PFSK-1 (cell line): Measurements from ENCODE around the gene OR5K1.
A peak's percentile ranks its signal among the peaks of the same experiment; 100 is the strongest.

Experiments
- FOXP2 ChIP-seq: optimal IDR thresholded peaks from 2 replicates; pipeline ENCODE3; 2011; ENCODE audit warnings: borderline replicate concordance, control low read depth, inconsistent platforms; ENCODE audit not compliant: insufficient read depth; ENCODE audit errors: extremely low read length, extremely low read depth
- POLR2AphosphoS5 ChIP-seq: IDR thresholded peaks from 2 replicates; pipeline ENCODE4 v1.6.1; 2012; ENCODE audit warnings: low read depth, mild to moderate bottlenecking, control low read depth, low read length, moderate library complexity
- REST ChIP-seq, 2 experiments: IDR thresholded peaks; 2 replicates each; pipeline versions ENCODE4 v1.6.1 to v1.8.0; 2011 to 2012; ENCODE audit warnings: low read depth in 2 of 2, low read length in 2 of 2, control low read depth in 1 of 2, inconsistent platforms in 1 of 2, mild to moderate bottlenecking in 1 of 2, moderate library complexity in 1 of 2; ENCODE audit not compliant: insufficient read depth in 1 of 2
- SIN3A ChIP-seq: IDR thresholded peaks from 2 replicates; pipeline ENCODE4 v1.6.1; 2012; ENCODE audit warnings: mild to moderate bottlenecking, low read length, moderate library complexity, borderline replicate concordance; ENCODE audit not compliant: insufficient read depth
- TAF1 ChIP-seq: IDR thresholded peaks from 2 replicates; pipeline ENCODE4 v1.6.1; 2012; ENCODE audit warnings: low read length, control low read depth, borderline replicate concordance; ENCODE audit not compliant: insufficient read depth

The OR5K1 gene

DNA sequence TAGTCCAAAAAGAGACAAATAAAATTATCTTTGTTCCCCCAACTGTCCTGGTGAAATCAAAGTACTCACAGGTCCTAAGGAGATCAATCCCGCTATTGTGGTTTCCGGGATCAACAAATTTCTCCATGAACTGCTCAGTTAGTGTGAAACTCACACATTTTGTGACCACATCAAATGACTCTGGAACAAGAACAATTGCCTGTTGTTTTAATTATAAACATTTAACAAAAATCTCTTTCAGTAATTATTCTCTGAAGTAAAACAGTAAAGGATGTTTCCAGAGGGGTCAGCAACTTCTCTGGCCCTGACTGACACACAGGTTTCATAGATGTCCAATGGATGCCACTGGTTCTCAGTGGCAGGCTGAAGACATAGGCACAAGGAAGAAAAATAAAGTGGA is 55.8 kb downstream of the OR5K1 start:
- no peak for TF ChIP-seq SIN3A
- no peak for TF ChIP-seq FOXP2
- TF ChIP-seq POLR2AphosphoS5 = no peak
- TF ChIP-seq TAF1 = no peak
- no peak for TF ChIP-seq REST (IDR thresholded peaks at IDR 0.05; ENCODE audit: insufficient read depth in 1 of 2, low read depth in 2 of 2, low read length in 2 of 2)

GRCh38 chr3:98519351-98519750 is 56.4 kb downstream of the OR5K1 start:
- TF ChIP-seq FOXP2 = no peak
- no peak for TF ChIP-seq SIN3A
- TF ChIP-seq TAF1 = no peak
- TF ChIP-seq REST (IDR thresholded peaks at IDR 0.05; ENCODE audit: insufficient read depth in 1 of 2, low read depth in 2 of 2, low read length in 2 of 2) = no peak
- no peak for TF ChIP-seq POLR2AphosphoS5

DNA sequence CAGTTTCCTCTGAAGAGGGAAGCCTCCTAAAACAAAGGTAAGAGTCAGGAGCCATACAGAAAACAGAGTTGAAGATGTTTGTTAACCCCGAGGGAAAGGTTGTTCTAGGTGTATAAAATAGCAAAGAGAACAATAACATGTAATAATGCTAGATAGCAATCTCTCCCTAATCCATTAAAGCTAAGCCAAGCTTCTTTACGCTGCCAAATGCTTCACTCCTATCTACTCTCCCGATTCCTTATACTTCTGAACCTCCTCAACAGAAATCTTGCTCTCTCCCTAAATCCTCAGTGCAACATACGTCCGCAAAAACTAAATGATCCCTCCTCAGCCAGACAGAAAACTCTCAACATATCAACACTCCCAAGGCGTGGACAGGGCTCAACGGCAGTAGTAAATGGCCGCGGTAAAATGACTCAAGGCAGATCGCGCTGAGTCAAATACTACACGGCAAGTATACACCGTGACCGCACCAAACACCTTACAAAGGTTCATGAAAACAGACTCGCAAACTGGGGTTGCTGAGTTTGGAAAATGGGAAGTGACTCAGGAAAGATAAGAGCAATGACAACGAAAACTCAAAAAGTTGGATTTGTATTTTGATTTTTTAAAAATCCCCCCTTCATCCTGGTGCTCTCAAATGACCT is 59.0 kb downstream of the OR5K1 start:
- 0 out of 4 replicates have a peak, but pooled peaks of 1 of the 2 experiments have one; percentile 28 for TF ChIP-seq REST (IDR thresholded peaks at IDR 0.05; ENCODE audit: insufficient read depth in 1 of 2, low read depth in 2 of 2, low read length in 2 of 2)
- no peak for TF ChIP-seq FOXP2
